ENCODE measurements around the gene RFTN1.

- TF ChIP-seq CTCF (conservative IDR thresholded peaks at IDR 0.05 in 1 of 2, IDR thresholded peaks at IDR 0.05 in 1 of 2; ENCODE audit: low read depth in 1 of 2, low read length in 2 of 2) (no peak), EZH2 (IDR thresholded peaks at IDR 0.05; ENCODE audit: low read length, missing control alignments) (no peak)
Measured at GRCh38 chr3:16328124-16328523, 185.4 kb downstream of the RFTN1 start.
